Upper lobe of left lung (tissue), 4 donors: Measurements from ENCODE around the gene UNC13C.

Experiments used
- POLR2A ChIP-seq, 4 donors: fragments of 450-650 bp; IDR thresholded peaks; one replicate each; pipeline ENCODE4 v1.5.1; 2016 to 2017; ENCODE audit warnings: antibody characterized with exemption in 4 of 4, mild to moderate bottlenecking in 2 of 4
- TF ChIP-seq, protein P1 (sequence below), 6 experiments: fragments of 450-650 bp in 4 of 6; fragments of 200-600 bp in 2 of 6; sonication (generic) in 2 of 6; IDR thresholded peaks; one replicate each; pipeline ENCODE4 v1.5.1; 2016 to 2019; ENCODE audit warnings: antibody characterized with exemption in 6 of 6

DNA sequence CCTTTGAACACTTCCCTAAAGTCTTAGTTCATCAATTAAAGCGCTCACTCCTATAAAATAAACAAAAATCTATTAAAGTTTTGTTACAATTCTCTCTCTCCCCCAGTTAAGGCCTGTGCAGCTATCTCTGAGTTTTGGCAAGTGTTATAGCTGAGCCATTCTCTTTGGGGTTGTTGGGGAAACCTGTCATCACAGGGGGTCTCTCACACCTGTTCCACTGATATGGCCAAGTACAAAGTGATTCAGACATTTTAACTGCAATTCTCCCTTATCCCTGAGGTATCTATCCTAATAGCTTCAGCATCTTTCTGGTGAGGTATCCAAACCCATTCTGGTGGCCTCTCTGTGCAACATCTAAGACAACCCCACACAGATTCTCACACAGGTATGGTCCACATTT is 116.4 kb downstream of the UNC13C start:
- TF ChIP-seq, protein P1, sequence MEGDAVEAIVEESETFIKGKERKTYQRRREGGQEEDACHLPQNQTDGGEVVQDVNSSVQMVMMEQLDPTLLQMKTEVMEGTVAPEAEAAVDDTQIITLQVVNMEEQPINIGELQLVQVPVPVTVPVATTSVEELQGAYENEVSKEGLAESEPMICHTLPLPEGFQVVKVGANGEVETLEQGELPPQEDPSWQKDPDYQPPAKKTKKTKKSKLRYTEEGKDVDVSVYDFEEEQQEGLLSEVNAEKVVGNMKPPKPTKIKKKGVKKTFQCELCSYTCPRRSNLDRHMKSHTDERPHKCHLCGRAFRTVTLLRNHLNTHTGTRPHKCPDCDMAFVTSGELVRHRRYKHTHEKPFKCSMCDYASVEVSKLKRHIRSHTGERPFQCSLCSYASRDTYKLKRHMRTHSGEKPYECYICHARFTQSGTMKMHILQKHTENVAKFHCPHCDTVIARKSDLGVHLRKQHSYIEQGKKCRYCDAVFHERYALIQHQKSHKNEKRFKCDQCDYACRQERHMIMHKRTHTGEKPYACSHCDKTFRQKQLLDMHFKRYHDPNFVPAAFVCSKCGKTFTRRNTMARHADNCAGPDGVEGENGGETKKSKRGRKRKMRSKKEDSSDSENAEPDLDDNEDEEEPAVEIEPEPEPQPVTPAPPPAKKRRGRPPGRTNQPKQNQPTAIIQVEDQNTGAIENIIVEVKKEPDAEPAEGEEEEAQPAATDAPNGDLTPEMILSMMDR (IDR thresholded peaks at IDR 0.05) = no peak
- TF ChIP-seq POLR2A (IDR thresholded peaks at IDR 0.05) = no peak
